HEK293 (cell line): ENCODE measurements around the gene BIRC3.
A peak's percentile ranks its signal among the peaks of the same experiment; 100 is the strongest.

ENCODE experiments used
- ZBTB1 ChIP-seq: fragments of 450-650 bp; formaldehyde crosslinking; IDR thresholded peaks from 2 replicates; pipeline ENCODE4 v1.5.1; 2016; ENCODE audit warnings: missing biosample characterization, missing genetic modification characterization
- ZBTB7A ChIP-seq: fragments of 450-650 bp; formaldehyde crosslinking; IDR thresholded peaks from 2 replicates; pipeline ENCODE4 v1.5.1; 2016; ENCODE audit warnings: low read depth, missing biosample characterization, missing genetic modification characterization
- ZBTB8A ChIP-seq: fragments of 450-650 bp; formaldehyde crosslinking; IDR thresholded peaks from 2 replicates; pipeline ENCODE4 v1.5.1; 2016; ENCODE audit warnings: missing biosample characterization, missing genetic modification characterization
- ZFHX2 ChIP-seq: fragments of 450-650 bp; formaldehyde crosslinking; conservative IDR thresholded peaks from 2 replicates; pipeline ENCODE4 v1.5.1; 2016; ENCODE audit warnings: missing biosample characterization, missing genetic modification characterization
- ZNF175 ChIP-seq: fragments of 450-650 bp; formaldehyde crosslinking; IDR thresholded peaks from 2 replicates; pipeline ENCODE4 v1.5.1; 2016; ENCODE audit warnings: missing biosample characterization, missing genetic modification characterization
- ZNF274 ChIP-seq, 2 experiments: fragments of 200-500 bp in 1 of 2; fragments of 450-650 bp in 1 of 2; sonication (Bioruptor generic) in 1 of 2; formaldehyde crosslinking in 1 of 2; IDR thresholded peaks; 2 replicates each; pipeline versions ENCODE4 v1.5.1 to v1.6.1; 2014 to 2016; ENCODE audit warnings: borderline replicate concordance in 1 of 2, inconsistent platforms in 1 of 2, low read length in 1 of 2, missing biosample characterization in 1 of 2, missing genetic modification characterization in 1 of 2
- ZNF501 ChIP-seq: fragments of 450-650 bp; formaldehyde crosslinking; IDR thresholded peaks from 2 replicates; pipeline ENCODE4 v1.5.1; 2016; ENCODE audit warnings: missing biosample characterization, missing genetic modification characterization
- ZNF670 ChIP-seq: fragments of 450-650 bp; formaldehyde crosslinking; IDR thresholded peaks from 2 replicates; pipeline ENCODE4 v1.5.1; 2016; ENCODE audit warnings: missing biosample characterization, missing genetic modification characterization, low read depth
- TF ChIP-seq, protein P1 (sequence below): fragments of 450-650 bp; formaldehyde crosslinking; IDR thresholded peaks from 2 replicates; pipeline ENCODE4 v1.5.1; 2016; ENCODE audit warnings: missing biosample characterization, missing genetic modification characterization, low read depth
- TF ChIP-seq, protein P2 (sequence below): fragments of 450-650 bp; formaldehyde crosslinking; IDR thresholded peaks from 2 replicates; pipeline ENCODE4 v1.5.1; 2016; ENCODE audit warnings: missing biosample characterization, missing genetic modification characterization
- TF ChIP-seq, protein P3 (sequence below): fragments of 450-650 bp; formaldehyde crosslinking; IDR thresholded peaks from 2 replicates; pipeline ENCODE4 v1.5.1; 2017; ENCODE audit warnings: missing biosample characterization, missing genetic modification characterization
- TF ChIP-seq, protein P4 (sequence below): fragments of 450-650 bp; formaldehyde crosslinking; IDR thresholded peaks from 2 replicates; pipeline ENCODE4 v1.5.1; 2016; ENCODE audit warnings: missing biosample characterization, missing genetic modification characterization

DNA sequence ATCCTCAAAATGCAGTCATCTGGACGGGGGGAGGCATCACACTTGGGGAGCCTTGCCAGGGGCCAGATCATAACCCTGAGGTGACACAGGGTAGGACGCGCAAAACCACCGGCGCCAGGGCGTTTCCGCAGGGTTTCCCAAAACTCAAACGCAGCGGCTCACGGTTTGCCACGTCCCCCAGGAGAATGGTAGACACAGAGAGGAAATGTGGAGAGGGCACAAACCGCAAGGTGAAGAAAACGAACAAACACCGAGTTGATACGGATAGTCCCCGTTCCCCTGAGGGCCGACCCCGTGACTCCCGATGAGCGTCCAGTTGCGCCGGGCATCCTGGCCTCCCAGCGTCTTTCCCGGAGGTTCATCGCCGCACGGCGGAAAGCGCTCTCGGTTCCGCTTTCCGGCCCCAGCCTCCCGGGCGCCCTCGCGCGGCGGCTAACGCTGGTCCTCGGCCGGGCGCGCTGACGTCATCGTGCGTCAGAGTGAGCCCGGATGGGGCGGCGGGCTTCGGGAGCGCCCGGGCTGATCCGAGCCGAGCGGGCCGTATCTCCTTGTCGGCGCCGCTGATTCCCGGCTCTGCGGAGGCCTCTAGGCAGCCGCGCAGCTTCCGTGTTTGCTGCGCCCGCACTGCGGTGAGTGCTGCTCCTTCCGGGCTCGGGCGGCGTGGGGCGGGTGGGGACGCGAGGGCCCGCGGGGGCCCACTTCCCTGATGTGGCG lies 29.6 kb downstream of the BIRC3 start, which contains the start of gene BIRC2:
- TF ChIP-seq, protein P1, sequence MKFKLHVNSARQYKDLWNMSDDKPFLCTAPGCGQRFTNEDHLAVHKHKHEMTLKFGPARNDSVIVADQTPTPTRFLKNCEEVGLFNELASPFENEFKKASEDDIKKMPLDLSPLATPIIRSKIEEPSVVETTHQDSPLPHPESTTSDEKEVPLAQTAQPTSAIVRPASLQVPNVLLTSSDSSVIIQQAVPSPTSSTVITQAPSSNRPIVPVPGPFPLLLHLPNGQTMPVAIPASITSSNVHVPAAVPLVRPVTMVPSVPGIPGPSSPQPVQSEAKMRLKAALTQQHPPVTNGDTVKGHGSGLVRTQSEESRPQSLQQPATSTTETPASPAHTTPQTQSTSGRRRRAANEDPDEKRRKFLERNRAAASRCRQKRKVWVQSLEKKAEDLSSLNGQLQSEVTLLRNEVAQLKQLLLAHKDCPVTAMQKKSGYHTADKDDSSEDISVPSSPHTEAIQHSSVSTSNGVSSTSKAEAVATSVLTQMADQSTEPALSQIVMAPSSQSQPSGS = peak; percentile 98
- TF ChIP-seq, protein P2, sequence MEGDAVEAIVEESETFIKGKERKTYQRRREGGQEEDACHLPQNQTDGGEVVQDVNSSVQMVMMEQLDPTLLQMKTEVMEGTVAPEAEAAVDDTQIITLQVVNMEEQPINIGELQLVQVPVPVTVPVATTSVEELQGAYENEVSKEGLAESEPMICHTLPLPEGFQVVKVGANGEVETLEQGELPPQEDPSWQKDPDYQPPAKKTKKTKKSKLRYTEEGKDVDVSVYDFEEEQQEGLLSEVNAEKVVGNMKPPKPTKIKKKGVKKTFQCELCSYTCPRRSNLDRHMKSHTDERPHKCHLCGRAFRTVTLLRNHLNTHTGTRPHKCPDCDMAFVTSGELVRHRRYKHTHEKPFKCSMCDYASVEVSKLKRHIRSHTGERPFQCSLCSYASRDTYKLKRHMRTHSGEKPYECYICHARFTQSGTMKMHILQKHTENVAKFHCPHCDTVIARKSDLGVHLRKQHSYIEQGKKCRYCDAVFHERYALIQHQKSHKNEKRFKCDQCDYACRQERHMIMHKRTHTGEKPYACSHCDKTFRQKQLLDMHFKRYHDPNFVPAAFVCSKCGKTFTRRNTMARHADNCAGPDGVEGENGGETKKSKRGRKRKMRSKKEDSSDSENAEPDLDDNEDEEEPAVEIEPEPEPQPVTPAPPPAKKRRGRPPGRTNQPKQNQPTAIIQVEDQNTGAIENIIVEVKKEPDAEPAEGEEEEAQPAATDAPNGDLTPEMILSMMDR (tag by site-specific recombination) = peak; percentile 91
- TF ChIP-seq ZBTB7A (no peak), ZBTB8A (peak; percentile 100), ZNF274 (IDR thresholded peaks at IDR 0.05; ENCODE audit: low read length) (no peak), ZNF274 (tag by site-specific recombination; IDR thresholded peaks at IDR 0.05; ENCODE audit: borderline replicate concordance) (no peak), ZFHX2 (no peak), ZNF175 (tag by site-specific recombination) (no peak), ZBTB1 (tag by site-specific recombination) (no peak), ZNF501 (tag by site-specific recombination) (peak; percentile 79), ZNF670 (tag by site-specific recombination) (no peak)
- TF ChIP-seq, protein P3, sequence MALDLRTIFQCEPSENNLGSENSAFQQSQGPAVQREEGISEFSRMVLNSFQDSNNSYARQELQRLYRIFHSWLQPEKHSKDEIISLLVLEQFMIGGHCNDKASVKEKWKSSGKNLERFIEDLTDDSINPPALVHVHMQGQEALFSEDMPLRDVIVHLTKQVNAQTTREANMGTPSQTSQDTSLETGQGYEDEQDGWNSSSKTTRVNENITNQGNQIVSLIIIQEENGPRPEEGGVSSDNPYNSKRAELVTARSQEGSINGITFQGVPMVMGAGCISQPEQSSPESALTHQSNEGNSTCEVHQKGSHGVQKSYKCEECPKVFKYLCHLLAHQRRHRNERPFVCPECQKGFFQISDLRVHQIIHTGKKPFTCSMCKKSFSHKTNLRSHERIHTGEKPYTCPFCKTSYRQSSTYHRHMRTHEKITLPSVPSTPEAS (tag by site-specific recombination) = no peak
- TF ChIP-seq, protein P4, sequence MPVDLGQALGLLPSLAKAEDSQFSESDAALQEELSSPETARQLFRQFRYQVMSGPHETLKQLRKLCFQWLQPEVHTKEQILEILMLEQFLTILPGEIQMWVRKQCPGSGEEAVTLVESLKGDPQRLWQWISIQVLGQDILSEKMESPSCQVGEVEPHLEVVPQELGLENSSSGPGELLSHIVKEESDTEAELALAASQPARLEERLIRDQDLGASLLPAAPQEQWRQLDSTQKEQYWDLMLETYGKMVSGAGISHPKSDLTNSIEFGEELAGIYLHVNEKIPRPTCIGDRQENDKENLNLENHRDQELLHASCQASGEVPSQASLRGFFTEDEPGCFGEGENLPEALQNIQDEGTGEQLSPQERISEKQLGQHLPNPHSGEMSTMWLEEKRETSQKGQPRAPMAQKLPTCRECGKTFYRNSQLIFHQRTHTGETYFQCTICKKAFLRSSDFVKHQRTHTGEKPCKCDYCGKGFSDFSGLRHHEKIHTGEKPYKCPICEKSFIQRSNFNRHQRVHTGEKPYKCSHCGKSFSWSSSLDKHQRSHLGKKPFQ (tag by site-specific recombination) = no peak
